Dendritic cell treated with granulocyte-macrophage colony-stimulating factor and Interleukin-4, amounts not matched to agents 40 ng/mL and 50 ng/mL, for 4 days (primary cell): ENCODE results near the gene EDN2.

Experiments used
- H3K27ac Mint-ChIP-seq: one replicate; pipeline ENCODE4 v1.8.0; 2022; ENCODE audit warnings: mild to moderate bottlenecking, mixed read lengths
- H3K27me3 Mint-ChIP-seq: one replicate; pipeline ENCODE4 v1.8.0; 2022; ENCODE audit warnings: mild to moderate bottlenecking, mixed read lengths
- H3K36me3 Mint-ChIP-seq: one replicate; pipeline ENCODE4 v1.8.0; 2022; ENCODE audit warnings: low read depth, mixed read lengths
- H3K4me1 Mint-ChIP-seq: one replicate; pipeline ENCODE4 v1.8.0; 2022; ENCODE audit warnings: low read depth, mixed read lengths
- H3K4me3 Mint-ChIP-seq: one replicate; pipeline ENCODE4 v1.8.0; 2022; ENCODE audit warnings: mild to moderate bottlenecking, moderate library complexity, mixed read lengths
- H3K9me3 Mint-ChIP-seq: one replicate; pipeline ENCODE4 v1.8.0; 2022; ENCODE audit warnings: mixed read lengths
- intact Hi-C: fragments of 100-400 bp; cut with micrococcal nuclease; formaldehyde crosslinking; loops from one replicate; pipeline ENCODE4 v1.15.0; 2022

EDN2 gene

GRCh38 chr1:41479000-41479807 is 5.3 kb downstream of the EDN2 start:
- no peak overlapping the region for H3K4me3 Mint-ChIP-seq
- peaks cover 7% of the 10 kb centered on the region for H3K27me3 Mint-ChIP-seq
- intact Hi-C loops = no loop called here
- no peaks in the 10 kb centered on the region for H3K4me1 Mint-ChIP-seq
- H3K36me3 Mint-ChIP-seq = no peaks in the 10 kb centered on the region
- H3K27ac Mint-ChIP-seq = no peak overlapping the region
- H3K9me3 Mint-ChIP-seq = no peaks in the 10 kb centered on the region

- H3K27me3 Mint-ChIP-seq = peaks cover 3% of the 10 kb centered on the region
- H3K9me3 Mint-ChIP-seq = no peaks in the 10 kb centered on the region
- H3K36me3 Mint-ChIP-seq = no peaks in the 10 kb centered on the region
- H3K4me1 Mint-ChIP-seq = no peaks in the 10 kb centered on the region
- no peak overlapping the region for H3K27ac Mint-ChIP-seq
- intact Hi-C loops = no loop called here
- no peak overlapping the region for H3K4me3 Mint-ChIP-seq
These were observed 6.2 kb downstream of the EDN2 start for GRCh38 chr1:41478118-41478748.

- H3K4me1 Mint-ChIP-seq = no peaks in the 10 kb centered on the region
- no peak overlapping the region for H3K4me3 Mint-ChIP-seq
- no peaks in the 10 kb centered on the region for H3K27me3 Mint-ChIP-seq
- intact Hi-C loops = no loop called here
- H3K9me3 Mint-ChIP-seq = no peaks in the 10 kb centered on the region
- H3K36me3 Mint-ChIP-seq = no peaks in the 10 kb centered on the region
- H3K27ac Mint-ChIP-seq = no peak overlapping the region
These were observed 7.6 kb downstream of the EDN2 start for GRCh38 chr1:41476807-41477361.

GRCh38 chr1:41475859-41476567 is 8.5 kb downstream of the EDN2 start:
- Mint-ChIP-seq H3K27me3 (no peaks in the 10 kb centered on the region), H3K9me3 (no peaks in the 10 kb centered on the region), H3K27ac (no peak overlapping the region), H3K4me3 (no peak overlapping the region), H3K4me1 (no peaks in the 10 kb centered on the region), H3K36me3 (no peaks in the 10 kb centered on the region)
- intact Hi-C loops = no loop called here

- intact Hi-C loops = no loop called here
- Mint-ChIP-seq H3K9me3 (no peaks in the 10 kb centered on the region), H3K4me3 (no peak overlapping the region), H3K36me3 (no peaks in the 10 kb centered on the region), H3K27ac (no peak overlapping the region), H3K4me1 (no peaks in the 10 kb centered on the region), H3K27me3 (no peaks in the 10 kb centered on the region)
These were observed 9.1 kb downstream of the EDN2 start for GRCh38 chr1:41475346-41475745.

GRCh38 chr1:41474490-41475271 is 9.8 kb downstream of the EDN2 start:
- H3K9me3 Mint-ChIP-seq = no peaks in the 10 kb centered on the region
- no peaks in the 10 kb centered on the region for H3K36me3 Mint-ChIP-seq
- no peaks in the 10 kb centered on the region for H3K27me3 Mint-ChIP-seq
- H3K4me3 Mint-ChIP-seq = no peak overlapping the region
- no peaks in the 10 kb centered on the region for H3K4me1 Mint-ChIP-seq
- intact Hi-C loops = no loop called here
- no peak overlapping the region for H3K27ac Mint-ChIP-seq

GRCh38 chr1:41473738-41474362 is 10.6 kb downstream of the EDN2 start:
- Mint-ChIP-seq H3K27me3 (no peaks in the 10 kb centered on the region), H3K9me3 (no peaks in the 10 kb centered on the region), H3K4me1 (no peaks in the 10 kb centered on the region), H3K4me3 (no peak overlapping the region), H3K27ac (no peak overlapping the region), H3K36me3 (no peaks in the 10 kb centered on the region)
- intact Hi-C loops = no loop called here

- no peaks in the 10 kb centered on the region for H3K27me3 Mint-ChIP-seq
- H3K4me1 Mint-ChIP-seq = no peaks in the 10 kb centered on the region
These were observed 12.8 kb downstream of the EDN2 start for GRCh38 chr1:41471658-41472057.

GRCh38 chr1:41469706-41470105 is 14.8 kb downstream of the EDN2 start:
- Mint-ChIP-seq H3K36me3 (no peaks in the 10 kb centered on the region), H3K4me3 (no peak overlapping the region), H3K27ac (no peak overlapping the region), H3K4me1 (no peaks in the 10 kb centered on the region), H3K9me3 (no peaks in the 10 kb centered on the region), H3K27me3 (no peaks in the 10 kb centered on the region)
- intact Hi-C loops = no loop called here

More at GRCh38 chr1:41471658-41472057, 12.8 kb downstream of the EDN2 start:
- Mint-ChIP-seq H3K27ac (no peak overlapping the region), H3K4me3 (no peak overlapping the region), H3K9me3 (no peaks in the 10 kb centered on the region), H3K36me3 (no peaks in the 10 kb centered on the region)
- intact Hi-C loops = no loop called here

- no peak overlapping the region for H3K4me3 Mint-ChIP-seq
- no peaks in the 10 kb centered on the region for H3K27me3 Mint-ChIP-seq
- intact Hi-C loops = no loop called here
- no peaks in the 10 kb centered on the region for H3K9me3 Mint-ChIP-seq
- H3K4me1 Mint-ChIP-seq = no peaks in the 10 kb centered on the region
- no peaks in the 10 kb centered on the region for H3K36me3 Mint-ChIP-seq
- H3K27ac Mint-ChIP-seq = no peak overlapping the region
These were observed 16.2 kb downstream of the EDN2 start for GRCh38 chr1:41468122-41468762.

- no peaks in the 10 kb centered on the region for H3K27me3 Mint-ChIP-seq
- no peak overlapping the region for H3K4me3 Mint-ChIP-seq
- no peaks in the 10 kb centered on the region for H3K4me1 Mint-ChIP-seq
- no peak overlapping the region for H3K27ac Mint-ChIP-seq
- intact Hi-C loops = no loop called here
- H3K36me3 Mint-ChIP-seq = no peaks in the 10 kb centered on the region
- H3K9me3 Mint-ChIP-seq = no peaks in the 10 kb centered on the region
These were observed 16.8 kb downstream of the EDN2 start for GRCh38 chr1:41467673-41468072.

GRCh38 chr1:41466146-41466545 is 18.3 kb downstream of the EDN2 start:
- intact Hi-C loops = no loop called here
- no peaks in the 10 kb centered on the region for H3K4me1 Mint-ChIP-seq
- no peaks in the 10 kb centered on the region for H3K9me3 Mint-ChIP-seq
- no peak overlapping the region for H3K27ac Mint-ChIP-seq
- H3K4me3 Mint-ChIP-seq = no peak overlapping the region
- H3K36me3 Mint-ChIP-seq = no peaks in the 10 kb centered on the region
- no peaks in the 10 kb centered on the region for H3K27me3 Mint-ChIP-seq

GRCh38 chr1:41465741-41466140 is 18.7 kb downstream of the EDN2 start:
- Mint-ChIP-seq H3K27ac (no peak overlapping the region), H3K4me3 (no peak overlapping the region), H3K36me3 (no peaks in the 10 kb centered on the region), H3K9me3 (no peaks in the 10 kb centered on the region), H3K4me1 (no peaks in the 10 kb centered on the region), H3K27me3 (no peaks in the 10 kb centered on the region)
- intact Hi-C loops = no loop called here
